Epidermal melanocyte (primary cell): Measurements from ENCODE around the gene ACOT7.

Source experiments
- DNase-seq: peaks from one replicate; pipeline ENCODE4 v3.0.0; 2011; ENCODE audit warnings: low spot score; ENCODE audit not compliant: insufficient read length

ACOT7 gene

GRCh38 chr1:6288665-6289064, 104.9 kb downstream of the ACOT7 start:
- no peak for DNase-seq

- DNase-seq = no peak
These were observed 105.5 kb downstream of the ACOT7 start for GRCh38 chr1:6288026-6288425.

GRCh38 chr1:6287431-6287886, 106.1 kb downstream of the ACOT7 start:
- no peak for DNase-seq

GRCh38 chr1:6287029-6287428, 106.5 kb downstream of the ACOT7 start:
- DNase-seq = no peak

GRCh38 chr1:6286266-6286665, 107.3 kb downstream of the ACOT7 start:
- no peak for DNase-seq

GRCh38 chr1:6285336-6285735, 108.2 kb downstream of the ACOT7 start:
- no peak for DNase-seq

- no peak for DNase-seq
These were observed 110.8 kb downstream of the ACOT7 start for GRCh38 chr1:6282577-6283270.

- no peak for DNase-seq
These were observed 111.8 kb downstream of the ACOT7 start for GRCh38 chr1:6281511-6282402.

GRCh38 chr1:6280761-6281451, 112.7 kb downstream of the ACOT7 start:
- DNase-seq = no peak

GRCh38 chr1:6279613-6280383, 113.8 kb downstream of the ACOT7 start:
- DNase-seq = no peak

- no peak for DNase-seq
These were observed 114.5 kb downstream of the ACOT7 start for GRCh38 chr1:6279066-6279465.

- no peak for DNase-seq
These were observed 115.3 kb downstream of the ACOT7 start for GRCh38 chr1:6278263-6278662.

- DNase-seq = no peak
These were observed 116.6 kb downstream of the ACOT7 start for GRCh38 chr1:6276811-6277555.

GRCh38 chr1:6275826-6276782, 117.5 kb downstream of the ACOT7 start:
- DNase-seq = peak; percentile 94

GRCh38 chr1:6274622-6275139, 118.9 kb downstream of the ACOT7 start:
- DNase-seq = no peak

- DNase-seq = no peak
These were observed 119.5 kb downstream of the ACOT7 start for GRCh38 chr1:6274102-6274501.

GRCh38 chr1:6273380-6273891, 120.1 kb downstream of the ACOT7 start:
- DNase-seq = no peak

GRCh38 chr1:6272868-6273267, 120.7 kb downstream of the ACOT7 start:
- DNase-seq = no peak

- no peak for DNase-seq
These were observed 121.1 kb downstream of the ACOT7 start for GRCh38 chr1:6272452-6272851.
